ENCODE results near the gene ADAMTS15. TPM values are rescaled to one million over a fixed set of nuclear protein-coding genes. Genes with fewer than 3 reads are reported as not detected.
"Not testable (repeated sequence)": the region's sequence is repeated elsewhere in the genome, so short reads cannot be mapped to it uniquely, and the experiment has no call there.

The ADAMTS15 gene
- total RNA-seq, 4 donors from 2014 or later = 26.3 to 49.6 (median 34.5) TPM

GRCh38 chr11:130434521-130435223, 13.8 kb upstream of the ADAMTS15 start:
- TF ChIP-seq, protein P1, sequence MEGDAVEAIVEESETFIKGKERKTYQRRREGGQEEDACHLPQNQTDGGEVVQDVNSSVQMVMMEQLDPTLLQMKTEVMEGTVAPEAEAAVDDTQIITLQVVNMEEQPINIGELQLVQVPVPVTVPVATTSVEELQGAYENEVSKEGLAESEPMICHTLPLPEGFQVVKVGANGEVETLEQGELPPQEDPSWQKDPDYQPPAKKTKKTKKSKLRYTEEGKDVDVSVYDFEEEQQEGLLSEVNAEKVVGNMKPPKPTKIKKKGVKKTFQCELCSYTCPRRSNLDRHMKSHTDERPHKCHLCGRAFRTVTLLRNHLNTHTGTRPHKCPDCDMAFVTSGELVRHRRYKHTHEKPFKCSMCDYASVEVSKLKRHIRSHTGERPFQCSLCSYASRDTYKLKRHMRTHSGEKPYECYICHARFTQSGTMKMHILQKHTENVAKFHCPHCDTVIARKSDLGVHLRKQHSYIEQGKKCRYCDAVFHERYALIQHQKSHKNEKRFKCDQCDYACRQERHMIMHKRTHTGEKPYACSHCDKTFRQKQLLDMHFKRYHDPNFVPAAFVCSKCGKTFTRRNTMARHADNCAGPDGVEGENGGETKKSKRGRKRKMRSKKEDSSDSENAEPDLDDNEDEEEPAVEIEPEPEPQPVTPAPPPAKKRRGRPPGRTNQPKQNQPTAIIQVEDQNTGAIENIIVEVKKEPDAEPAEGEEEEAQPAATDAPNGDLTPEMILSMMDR (IDR thresholded peaks at IDR 0.05) = peak in 2 of 3 donors; percentile 8 to 33
- ATAC-seq (ENCODE audit: low FRiP score) (peak; percentile 88), DNase-seq (ENCODE audit: low spot score) (no peak)

- no peak for DNase-seq (ENCODE audit: low spot score)
- no peak for ATAC-seq (ENCODE audit: low FRiP score)
- TF ChIP-seq, protein P1 (IDR thresholded peaks at IDR 0.05) = no peak
These were observed 12.8 kb upstream of the ADAMTS15 start for GRCh38 chr11:130435671-130436070.

DNA sequence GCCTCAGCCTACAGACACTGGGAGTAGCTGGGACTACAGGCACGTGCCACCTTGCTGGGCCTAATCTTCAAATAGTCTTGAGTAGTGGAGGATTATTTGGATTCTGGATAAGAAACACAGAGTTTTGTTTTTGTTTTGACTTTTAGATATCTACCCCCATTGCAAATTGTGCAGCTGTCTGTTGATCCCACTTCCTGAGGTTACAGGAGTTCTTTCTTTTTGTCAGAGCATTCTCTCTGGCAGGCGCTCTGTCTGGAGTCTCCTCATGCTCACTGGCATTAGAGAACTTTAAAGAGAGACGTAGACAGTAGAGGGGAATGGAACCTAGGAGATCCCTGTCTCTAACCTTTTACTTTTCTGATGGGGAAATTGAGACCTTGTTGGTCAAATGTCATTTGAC, 12.3 kb upstream of the ADAMTS15 start:
- TF ChIP-seq, protein P1 (IDR thresholded peaks at IDR 0.05) = no peak
- ATAC-seq (ENCODE audit: low FRiP score) = no peak
- no peak for DNase-seq (ENCODE audit: low spot score)

GRCh38 chr11:130437848-130438247, 10.6 kb upstream of the ADAMTS15 start:
- no peak for DNase-seq (ENCODE audit: low spot score)
- no peak for ATAC-seq (ENCODE audit: low FRiP score)
- TF ChIP-seq, protein P1 (IDR thresholded peaks at IDR 0.05) = no peak

DNA sequence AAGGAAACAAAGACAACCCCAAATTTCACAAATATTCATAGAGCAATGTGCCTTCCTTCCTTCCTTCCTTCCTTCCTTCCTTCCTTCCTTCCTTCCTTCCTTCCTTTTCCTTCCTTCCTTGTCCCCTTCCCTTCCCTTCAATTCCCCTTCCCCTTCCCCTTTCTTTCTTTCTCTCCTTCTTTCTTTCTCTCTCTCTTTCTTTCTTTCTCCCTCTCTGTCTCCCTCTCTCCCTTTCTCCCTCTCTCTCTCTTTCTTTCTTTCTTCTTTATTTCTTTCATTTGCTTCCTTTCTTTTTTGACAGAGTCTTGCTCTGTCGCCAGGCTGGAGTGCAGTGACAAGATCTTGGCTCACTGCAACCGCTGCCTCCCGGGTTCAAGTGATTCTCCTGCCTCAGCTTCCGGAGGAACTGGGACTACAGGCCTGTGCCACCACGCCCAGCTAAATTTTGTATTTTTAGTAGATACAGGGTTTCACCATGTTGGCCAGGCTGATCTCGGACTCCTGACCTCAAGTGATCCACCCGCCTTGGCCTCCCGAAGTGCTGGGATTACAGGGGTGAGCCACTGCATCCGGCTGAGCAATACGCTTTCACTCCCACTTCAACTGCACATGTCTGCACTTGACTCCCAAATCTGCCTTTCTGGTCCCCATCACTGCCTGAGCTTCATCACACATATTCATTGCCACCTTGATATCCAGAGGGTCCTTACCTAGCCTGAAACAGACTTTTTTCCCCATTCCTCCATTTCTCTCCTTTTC, 9.9 kb upstream of the ADAMTS15 start:
- ATAC-seq (ENCODE audit: low FRiP score) = not testable (repeated sequence)

GRCh38 chr11:130439160-130439519, 9.3 kb upstream of the ADAMTS15 start:
- no peak for DNase-seq (ENCODE audit: low spot score)
- TF ChIP-seq, protein P1 (IDR thresholded peaks at IDR 0.05) = no peak
- no peak for ATAC-seq (ENCODE audit: low FRiP score)

More for the DNA sequence above, 9.9 kb upstream of the ADAMTS15 start:
- DNase-seq (ENCODE audit: low spot score) = not testable (repeated sequence)

- ATAC-seq (ENCODE audit: low FRiP score) = no peak
- no peak for DNase-seq (ENCODE audit: low spot score)
- TF ChIP-seq, protein P1 (IDR thresholded peaks at IDR 0.05) = no peak
These were observed 8.6 kb upstream of the ADAMTS15 start for GRCh38 chr11:130439876-130440275.

Measured in omental fat pad (tissue), 4 donors.